Putamen (tissue), 1 donor: Measurements from ENCODE around the gene METTL6.
"Not testable (repeated sequence)": the region's sequence is repeated elsewhere in the genome, so short reads cannot be mapped to it uniquely, and the experiment has no call there.

Experiments used
- DNase-seq: peaks from one replicate; pipeline ENCODE4 v3.0.0-alpha.2; 2016; ENCODE audit warnings: low spot score

The METTL6 gene

DNA sequence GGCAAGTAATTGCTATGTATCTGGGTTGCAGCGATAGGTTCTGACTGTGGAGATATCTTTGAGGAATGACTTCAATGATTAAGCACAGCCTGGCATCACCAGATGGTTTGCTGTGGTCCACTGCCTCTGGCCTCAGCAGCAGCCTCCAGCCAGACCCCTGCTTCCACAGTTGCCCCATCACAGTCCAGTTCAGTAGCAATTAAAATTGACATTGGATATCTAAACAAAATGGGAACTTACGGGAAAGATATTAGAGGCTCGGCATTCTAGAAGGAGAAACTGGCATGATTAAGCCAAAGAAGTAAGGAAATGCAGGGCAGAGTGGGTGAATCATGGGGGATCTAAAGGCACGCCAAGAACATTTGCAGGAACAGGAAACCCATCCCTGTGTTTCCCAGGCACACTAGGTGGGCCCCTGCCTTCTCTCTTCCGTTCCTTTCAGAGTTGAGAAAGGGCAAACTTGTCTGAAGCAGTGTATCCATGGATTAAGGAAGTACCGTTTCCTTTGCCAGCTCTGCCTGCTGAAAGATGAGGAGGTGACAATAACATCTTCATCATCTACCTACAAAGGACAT is 58.7 kb downstream of the METTL6 start:
- DNase-seq, result no peak

DNA sequence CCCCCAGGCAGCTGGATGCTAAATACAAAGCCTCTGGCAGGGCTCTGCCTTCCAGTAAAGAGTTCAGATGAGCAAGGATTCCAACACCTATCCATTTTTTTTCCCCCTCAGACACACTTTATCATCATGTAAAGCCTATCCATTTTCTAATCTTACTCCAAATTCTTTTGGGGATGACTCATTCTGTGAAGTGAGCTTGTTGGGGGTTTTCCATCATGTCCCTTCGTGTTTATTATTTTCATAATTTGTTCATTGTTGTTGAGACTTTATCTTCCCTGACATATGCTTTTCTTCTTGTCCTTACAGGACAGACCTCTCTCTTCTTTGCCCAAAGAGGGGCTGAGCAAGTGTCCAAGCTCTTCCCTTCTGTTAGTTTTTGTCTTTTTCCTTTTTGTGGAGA is 60.3 kb downstream of the METTL6 start:
- DNase-seq, result no peak

DNA sequence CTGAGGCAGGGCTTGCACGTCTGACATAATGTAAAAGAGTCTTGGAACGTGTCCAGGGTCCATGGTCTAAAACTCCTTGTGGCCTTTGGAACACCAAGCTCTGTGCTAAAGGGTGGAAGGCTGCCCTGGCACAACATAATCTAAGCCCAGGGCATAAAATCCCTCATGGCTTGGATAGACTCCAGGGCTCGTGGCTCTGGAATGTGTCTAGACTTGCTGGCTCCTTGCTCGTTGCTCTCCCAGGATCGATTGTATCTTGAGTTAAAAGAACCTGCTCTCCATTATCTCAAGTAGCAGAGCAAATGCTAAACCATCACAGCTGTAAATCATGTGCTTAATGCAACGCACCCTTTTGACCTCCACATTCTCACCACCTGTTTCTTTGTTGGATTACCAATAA is 63.3 kb downstream of the METTL6 start:
- DNase-seq, result not testable (repeated sequence)

DNA sequence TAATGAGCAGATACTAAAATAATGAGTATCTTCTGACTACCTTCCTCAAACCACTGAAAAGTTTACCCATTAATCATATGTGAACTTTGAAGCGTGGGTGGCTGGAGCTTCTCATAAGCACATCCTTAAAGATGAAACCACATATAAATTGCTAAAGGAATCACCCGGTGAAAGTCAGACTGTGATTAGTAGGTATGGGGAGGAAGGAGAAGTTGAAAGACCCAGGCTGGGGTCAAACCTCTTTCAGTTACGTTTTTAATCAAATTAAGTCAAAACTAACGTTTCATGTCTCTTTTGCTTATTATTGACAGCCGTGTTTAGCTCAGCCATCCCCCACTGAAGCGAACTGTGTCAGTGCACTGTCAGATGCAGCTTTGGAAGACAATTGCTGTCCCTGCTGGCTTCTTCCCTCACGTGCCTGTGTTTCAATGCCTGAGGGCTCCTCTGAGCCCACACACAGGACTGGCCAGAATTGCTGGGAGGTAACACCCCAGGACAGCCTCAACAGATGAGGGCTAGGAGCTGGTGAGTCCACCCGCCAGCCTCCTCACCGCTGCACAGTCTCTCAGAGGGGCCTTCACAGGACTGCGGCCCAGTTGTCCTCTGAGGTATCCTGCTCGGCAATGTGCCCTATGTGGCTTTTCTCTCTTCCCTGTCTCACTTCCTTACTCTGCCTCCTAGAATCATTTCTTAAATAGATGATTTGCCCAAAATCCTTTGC is 65.7 kb downstream of the METTL6 start:
- no peak for DNase-seq

DNA sequence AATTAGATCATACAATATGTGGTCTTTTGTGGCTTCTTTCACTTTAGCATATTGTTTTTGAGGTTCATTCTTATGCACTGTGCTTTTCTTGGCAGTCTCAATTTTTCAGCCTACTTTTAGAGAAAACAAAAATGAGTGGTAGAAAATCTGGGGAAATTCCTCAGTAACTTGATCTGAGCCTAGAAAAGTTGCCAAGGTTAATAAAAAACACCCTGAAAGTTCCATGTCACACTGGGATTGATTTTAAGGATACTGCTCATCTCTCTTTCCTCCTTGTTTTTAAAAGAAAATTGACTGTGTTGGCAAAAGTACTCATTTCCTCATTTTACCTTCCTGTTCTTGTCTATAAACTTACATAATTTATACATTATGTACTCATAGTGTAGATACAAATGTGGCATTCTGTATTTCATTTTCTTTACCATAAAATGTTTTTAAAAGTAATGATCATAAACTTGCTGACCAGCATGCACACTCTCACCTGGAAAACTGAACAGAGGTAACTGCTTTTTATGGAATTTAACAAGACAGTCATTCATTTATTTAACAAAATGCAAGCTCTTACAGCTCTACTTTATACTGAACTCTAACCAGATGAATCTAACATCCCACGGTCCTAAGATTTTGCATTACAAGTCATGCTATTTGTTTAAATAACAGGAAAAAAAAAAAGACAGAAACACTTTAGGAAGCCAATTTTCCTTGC is 66.4 kb downstream of the METTL6 start:
- no peak for DNase-seq
